Right ventricle myocardium superior (tissue), 1 donor: ENCODE measurements around the gene LTF. TPM values are rescaled to one million over a fixed set of nuclear protein-coding genes. Genes with fewer than 3 reads are reported as not detected.
"Not testable (repeated sequence)": the region's sequence is repeated elsewhere in the genome, so short reads cannot be mapped to it uniquely, and the experiment has no call there.

Experiments
- ATAC-seq: fragments of 200-7000 bp; cut with Tn5 transposase; one replicate; pipeline ENCODE4 v1.9.1; 2020; ENCODE audit warnings: mild to moderate bottlenecking; ENCODE audit not compliant: poor library complexity
- DNase-seq: peaks from one replicate; pipeline ENCODE4 v3.0.0-alpha.2; 2020
- intact Hi-C: fragments of 100-400 bp; cut with DNase I; formaldehyde crosslinking; loops from one replicate; pipeline ENCODE4 v1.11.2; 2022
- total RNA-seq: library from RNA; stranded (reverse); fragmentation: NEBNext Ultra II Directional; extraction: Animal tissue kit (Norgen Biotek cat#: 25700); gene quantifications from one replicate; pipeline ENCODE4 v1.2.1, GENCODE V29; 2021
- donor health status: DM: no; HTN: yes; CAD: no; lungs with severe emphysema.

Gene LTF
- total RNA-seq, 1 donor from 2014 or later = 3.7 TPM

GRCh38 chr3:46406788-46407611 lies 57.7 kb downstream of the LTF start, which contains the start of the genes CCR5AS and CCRL2:
CCR5AS (minus strand) TSS chr3:46407066.
CCRL2 (plus strand) TSS chr3:46407259; CDS start chr3:46408080, 821 bp downstream.
- DNase-seq = peak; percentile 58
- intact Hi-C loops = no loop called here
- ATAC-seq = peak; percentile 56

- no peak for DNase-seq
- intact Hi-C loops = no loop called here
- ATAC-seq = no peak
Observed at GRCh38 chr3:46406443-46406787, 58.3 kb downstream of the LTF start.

GRCh38 chr3:46405301-46406019 lies 59.2 kb downstream of the LTF start:
- no peak for DNase-seq
- intact Hi-C loops = no loop called here

GRCh38 chr3:46402902-46403301 lies 61.8 kb downstream of the LTF start:
- DNase-seq, intact Hi-C loops, ATAC-seq: not testable (repeated sequence)

More at GRCh38 chr3:46405301-46406019, 59.2 kb downstream of the LTF start:
- ATAC-seq = peak; percentile 16

GRCh38 chr3:46401579-46401978 lies 63.1 kb downstream of the LTF start:
- ATAC-seq = no peak
- intact Hi-C loops = no loop called here
- DNase-seq = no peak

- intact Hi-C loops = no loop called here
- no peak for ATAC-seq
- DNase-seq = no peak
Observed at GRCh38 chr3:46400846-46401245, 63.9 kb downstream of the LTF start.

DNA sequence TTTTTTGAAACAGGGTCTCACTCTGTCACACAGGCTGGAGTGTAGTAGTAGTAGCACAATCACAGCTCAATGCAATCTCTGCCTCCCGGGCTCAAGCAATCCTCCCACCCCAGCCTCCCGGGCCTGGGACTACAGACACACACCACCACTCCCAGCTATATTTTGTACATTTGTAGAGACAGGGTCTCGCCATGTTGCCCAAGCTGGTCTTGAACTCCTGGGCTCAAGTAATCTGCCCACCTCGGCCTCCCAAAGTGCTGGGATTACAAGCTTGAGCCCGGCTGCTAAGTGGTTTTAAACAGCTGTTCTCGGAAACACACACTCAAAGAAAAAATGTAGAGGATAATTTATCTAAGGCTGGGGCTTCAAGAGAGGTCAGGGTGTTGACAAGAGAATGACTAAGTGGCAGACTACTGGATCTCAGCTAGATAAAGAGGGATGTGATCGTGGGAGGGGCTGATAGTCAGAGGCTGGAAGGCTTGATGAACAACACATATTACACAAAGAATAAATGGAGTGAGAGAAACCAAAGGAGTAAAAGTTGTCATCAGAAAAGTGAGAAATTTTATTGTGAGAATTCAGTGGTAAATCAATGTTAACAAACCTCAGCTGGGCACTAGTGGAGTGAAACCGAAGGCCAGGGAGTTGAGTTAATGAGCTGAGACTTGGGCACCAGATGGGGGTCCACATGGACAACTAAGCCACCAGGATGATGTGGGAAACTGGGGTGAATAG lies 64.5 kb downstream of the LTF start:
- no peak for ATAC-seq
- DNase-seq = no peak
- intact Hi-C loops = no loop called here

GRCh38 chr3:46399557-46399956 lies 65.1 kb downstream of the LTF start:
- no peak for ATAC-seq
- no peak for DNase-seq
- intact Hi-C loops = no loop called here

- DNase-seq (no peak), ATAC-seq (no peak)
- intact Hi-C loops = no loop called here
Observed at GRCh38 chr3:46399098-46399497, 65.6 kb downstream of the LTF start.

DNA sequence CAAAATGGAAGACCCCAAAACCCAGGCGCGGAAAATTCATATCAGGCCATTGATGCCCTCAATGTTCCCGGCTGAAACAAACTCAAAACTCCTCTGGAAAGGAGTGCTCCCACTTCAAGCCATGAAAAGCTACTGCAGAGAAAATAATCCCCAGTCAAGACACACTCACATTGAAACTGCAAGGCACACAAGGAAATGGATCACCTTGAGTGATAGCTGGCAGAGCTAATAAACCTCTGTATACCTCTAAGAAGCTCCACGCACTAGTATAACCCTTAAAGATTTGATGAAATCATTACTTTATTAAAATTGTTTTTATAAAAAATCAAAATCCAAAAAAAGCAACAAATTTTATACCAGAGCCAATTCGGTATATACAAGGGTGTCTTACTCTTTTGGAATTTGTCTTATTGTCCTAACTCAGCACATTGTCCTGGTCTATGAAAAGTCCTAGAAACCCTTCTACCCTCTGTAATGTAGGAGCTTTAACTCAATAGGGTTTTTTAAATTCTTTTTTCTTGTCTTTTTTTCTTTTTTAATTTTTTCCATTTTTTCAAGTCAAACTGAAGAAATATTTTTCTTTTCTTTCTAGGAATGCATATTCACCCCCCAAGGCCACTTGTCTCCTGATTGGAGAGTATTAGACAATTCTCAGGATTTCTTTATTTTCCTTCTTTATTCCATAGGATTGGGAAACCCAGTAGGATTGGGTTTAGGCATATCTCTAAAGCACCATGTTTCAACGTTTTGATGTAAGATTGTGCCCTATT lies 66.3 kb downstream of the LTF start:
- no peak for ATAC-seq
- no peak for DNase-seq
- intact Hi-C loops = no loop called here

DNA sequence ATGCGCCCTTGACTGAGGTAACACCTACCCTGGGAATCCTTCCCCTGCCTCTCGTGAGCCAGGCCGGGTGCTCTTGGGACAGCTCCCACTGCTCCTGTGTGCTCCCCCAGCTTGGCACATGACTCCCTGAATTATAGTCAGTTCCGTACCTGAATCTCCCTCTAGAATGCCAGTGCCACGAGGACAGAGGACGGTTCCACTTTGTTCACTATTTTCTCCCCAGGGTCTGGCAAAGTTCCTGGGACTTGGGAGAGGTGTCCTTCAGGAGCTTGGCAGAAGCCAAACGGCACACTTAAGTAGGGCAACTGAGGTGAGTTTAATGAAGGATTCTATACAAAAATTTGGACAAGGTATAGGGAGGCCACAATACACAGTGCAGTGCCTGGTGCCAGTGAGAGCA lies 67.6 kb downstream of the LTF start:
- peak; percentile 18 for ATAC-seq
- intact Hi-C loops = no loop called here
- DNase-seq = no peak

DNA sequence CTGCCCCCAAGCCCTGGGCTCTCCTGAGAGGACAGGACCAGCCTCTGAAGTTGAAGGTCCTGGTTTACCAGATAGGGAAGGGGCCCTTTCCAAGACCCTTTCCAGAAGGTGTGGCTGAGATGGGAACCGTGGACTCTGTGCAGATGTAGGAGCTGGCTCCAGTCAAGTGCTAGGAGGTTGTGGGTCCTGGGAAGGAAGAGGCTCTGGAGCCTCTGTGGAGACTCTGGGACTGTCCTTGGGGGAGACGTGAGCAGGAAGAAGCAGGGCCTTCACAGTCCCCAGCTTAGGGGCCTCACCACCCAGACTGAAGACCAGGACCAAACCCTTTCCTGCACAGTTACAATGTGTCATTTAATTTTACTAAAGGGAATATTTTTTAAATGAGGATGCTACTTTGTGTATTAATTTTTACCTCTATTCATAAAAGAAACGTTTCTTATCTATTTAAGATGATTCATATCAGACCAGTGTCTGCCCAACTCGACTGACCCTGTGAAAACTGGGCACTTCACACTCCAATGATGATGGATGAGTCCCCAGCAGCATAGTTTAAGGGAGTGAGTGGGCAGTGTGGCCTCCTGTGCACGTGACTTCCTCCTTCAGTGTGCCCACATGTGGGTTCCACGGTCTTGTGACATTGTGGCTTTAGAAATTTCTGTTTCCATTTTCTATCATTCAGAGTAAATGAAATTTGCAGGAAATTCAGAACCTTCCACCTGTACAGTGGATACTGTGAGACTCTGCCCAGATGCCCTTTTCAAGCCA lies 68.8 kb downstream of the LTF start:
- no peak for DNase-seq
- intact Hi-C loops = no loop called here
- no peak for ATAC-seq

GRCh38 chr3:46395210-46395661 lies 69.5 kb downstream of the LTF start:
- intact Hi-C loops = no loop called here
- ATAC-seq = no peak

GRCh38 chr3:46393554-46394434 lies 70.9 kb downstream of the LTF start:
- DNase-seq (no peak), ATAC-seq (peak; percentile 78)
- intact Hi-C loops = no loop called here

More at GRCh38 chr3:46395210-46395661, 69.5 kb downstream of the LTF start:
- no peak for DNase-seq

- ATAC-seq (no peak), DNase-seq (no peak)
Observed at GRCh38 chr3:46393011-46393410, 71.7 kb downstream of the LTF start.

GRCh38 chr3:46391526-46391925 lies 73.2 kb downstream of the LTF start:
- ATAC-seq, DNase-seq, intact Hi-C loops: not testable (repeated sequence)

More at GRCh38 chr3:46393011-46393410, 71.7 kb downstream of the LTF start:
- intact Hi-C loops = no loop called here

GRCh38 chr3:46389306-46389705 lies 75.4 kb downstream of the LTF start:
- no peak for DNase-seq
- no peak for ATAC-seq
- intact Hi-C loops = no loop called here
